GM20431 (cell line): ENCODE data around the gene ZNF200.
"Not testable (repeated sequence)": the region's sequence is repeated elsewhere in the genome, so short reads cannot be mapped to it uniquely, and the experiment has no call there.

Experiments
- in situ Hi-C: fragments of 300-500 bp; cut with MseI, MboI; formaldehyde crosslinking; loops from one replicate; pipeline ENCODE4 v1.15.0; 2020; ENCODE audit warnings: low sequenced_read_pairs; ENCODE audit not compliant: unreplicated experiment

Gene ZNF200

GRCh38 chr16:3182608-3183444 lies 52.1 kb downstream of the ZNF200 start:
- in situ Hi-C loops = no loop called here

- in situ Hi-C loops = not testable (repeated sequence)
Measured at GRCh38 chr16:3182293-3182607, 52.7 kb downstream of the ZNF200 start.

- in situ Hi-C loops = no loop called here
Measured at GRCh38 chr16:3180445-3180878, 54.5 kb downstream of the ZNF200 start.

DNA sequence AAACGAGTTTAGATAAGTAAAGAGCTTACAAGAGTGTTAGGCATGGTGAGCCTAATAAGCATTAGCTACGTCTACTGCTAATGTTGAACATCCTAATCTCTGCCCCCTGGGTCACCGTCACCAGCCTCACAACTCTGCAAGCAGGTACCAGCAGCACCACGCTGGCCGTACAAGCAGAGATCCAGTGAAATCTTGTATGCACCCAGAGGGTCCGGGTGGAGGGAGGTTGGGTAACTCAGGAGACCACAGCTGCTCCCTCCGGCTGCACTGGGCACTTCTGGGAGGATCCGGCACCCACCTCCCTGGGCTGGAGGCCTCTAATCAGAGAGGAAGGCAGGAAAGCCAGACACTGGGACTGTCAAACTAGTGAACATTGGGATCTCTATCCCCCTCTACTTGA lies 55.3 kb downstream of the ZNF200 start:
- in situ Hi-C loops = no loop called here

GRCh38 chr16:3175157-3176093 lies 59.5 kb downstream of the ZNF200 start:
- in situ Hi-C loops = no loop called here

GRCh38 chr16:3174618-3175148 lies 60.3 kb downstream of the ZNF200 start:
- in situ Hi-C loops = no loop called here

GRCh38 chr16:3173892-3174617 lies 60.9 kb downstream of the ZNF200 start:
- in situ Hi-C loops = no loop called here
